ENCODE measurements around the gene ANKRD60. TPM values are rescaled to one million over a fixed set of nuclear protein-coding genes. Genes with fewer than 3 reads are reported as not detected.

The ANKRD60 gene
- total and polyA plus RNA-seq, 2 of the 4 experiments (the other 2 are of a cell fraction): not detected

GRCh38 chr20:58198901-58199355 lies 29.5 kb downstream of the ANKRD60 start:
- CTCF ChIA-PET: no interaction called here
- in situ Hi-C loops (cut with MboI; ENCODE audit: low sequenced_read_pairs): no loop called here

More at GRCh38 chr20:58198901-58199355, 29.5 kb downstream of the ANKRD60 start:
- BruUV-seq (replicated peaks): no TSS peak
- H3K23ac ChIP-seq (ENCODE audit: low read depth, low read length): no peak overlapping the region
- H3K4me1 ChIP-seq (ENCODE audit: control insufficient read depth, insufficient read depth, low read length): no peaks in the 10 kb centered on the region
- H3K56ac ChIP-seq (ENCODE audit: extremely low read depth, insufficient read depth, low read length): no peak overlapping the region
- POLR2A ChIA-PET (ENCODE audit: unreplicated experiment): no interaction called here
- H2AK9ac ChIP-seq (replicated peaks; ENCODE audit: low read depth, low read length, poor library complexity): no peak overlapping the region
- H3K27me3 ChIP-seq (ENCODE audit: control insufficient read depth, insufficient read depth, low read length): peaks cover 14% of the 10 kb centered on the region
- no peak for DNase-seq
- no peaks in the 10 kb centered on the region for H3K36me3 ChIP-seq (ENCODE audit: control insufficient read depth, insufficient read depth, low read length)
- H4K8ac ChIP-seq (ENCODE audit: low read depth in 2 of 2, low read length in 2 of 2): no peak overlapping the region
- H3K14ac ChIP-seq (replicated peaks; ENCODE audit: low read depth, low read length): no peak overlapping the region
- H3K9ac ChIP-seq (ENCODE audit: low read depth, low read length): no peak overlapping the region
- no peak for ATAC-seq (ENCODE audit: low read depth)
- H3K27ac ChIP-seq (ENCODE audit: insufficient read depth, low read length): no peak overlapping the region
- H4K5ac ChIP-seq (ENCODE audit: low read depth, low read length): no peak overlapping the region
- H3K4ac ChIP-seq (ENCODE audit: low read depth, low read length): no peak overlapping the region
- H3K79me1 ChIP-seq (ENCODE audit: low read depth in 1 of 2, low read length in 2 of 2): no peaks in the 10 kb centered on the region
- peaks cover 3% of the 10 kb centered on the region; the same call in 1 of the 2 replicates for H3K9me3 ChIP-seq (ENCODE audit: control insufficient read depth, insufficient read depth, low read length)
- H3K4me2 ChIP-seq (ENCODE audit: low read depth, low read length): no peak overlapping the region
- no peak overlapping the region for H3K4me3 ChIP-seq (ENCODE audit: insufficient read depth, low read depth, low read length)
- H2BK20ac ChIP-seq (ENCODE audit: low read depth, low read length): no peak overlapping the region
- no peaks in the 10 kb centered on the region for H4K20me1 ChIP-seq (ENCODE audit: insufficient read depth, low read length)
- H4K91ac ChIP-seq (ENCODE audit: insufficient read depth, low read depth, low read length): no peak overlapping the region
- no peak overlapping the region for H2BK5ac ChIP-seq (ENCODE audit: low read depth, low read length, poor library complexity, severe bottlenecking)
- intact Hi-C loops (cut with micrococcal nuclease) (no loop called here), dilution Hi-C loops (cut with HindIII; ENCODE audit: low sequenced_read_pairs, unreplicated experiment) (no loop called here)
- H2BK120ac ChIP-seq (ENCODE audit: low read depth, low read length): no peak overlapping the region
- no peaks in the 10 kb centered on the region for H3K9me1 ChIP-seq (ENCODE audit: insufficient read depth, low read length)
- no peak overlapping the region for H2AK5ac ChIP-seq (ENCODE audit: low read depth, low read length)
- no peak overlapping the region for H2AFZ ChIP-seq (replicated peaks; ENCODE audit: low read length, poor library complexity)
- no peak overlapping the region for H2BK15ac ChIP-seq (ENCODE audit: low read depth, low read length)
- no peak for TF ChIP-seq CHD1 (IDR thresholded peaks at IDR 0.05; ENCODE audit: low read depth, low read length)
- TF ChIP-seq SMC3 (IDR thresholded peaks at IDR 0.05; ENCODE audit: low read depth, low read length): no peak
- no peak for TF ChIP-seq MXI1 (IDR thresholded peaks at IDR 0.05; ENCODE audit: borderline replicate concordance, low read depth, low read length)
- no peak for TF ChIP-seq FOS (IDR thresholded peaks at IDR 0.05; ENCODE audit: low read depth, low read length)
- TF ChIP-seq NFE2L2 (IDR thresholded peaks at IDR 0.05; ENCODE audit: low read depth, low read length): no peak
- TF ChIP-seq MAZ (IDR thresholded peaks at IDR 0.05; ENCODE audit: borderline replicate concordance, low read depth, low read length): no peak
- no peak for TF ChIP-seq RFX5 (IDR thresholded peaks at IDR 0.05; ENCODE audit: low read depth, low read length)
- no peak for TF ChIP-seq CTCF (conservative IDR thresholded peaks at IDR 0.05; ENCODE audit: low read depth, low read length)
- TF ChIP-seq RAD21 (IDR thresholded peaks at IDR 0.05; ENCODE audit: low read length): no peak
- TF ChIP-seq USF2 (IDR thresholded peaks at IDR 0.05; ENCODE audit: low read depth, low read length): no peak
- TF ChIP-seq, protein P1, sequence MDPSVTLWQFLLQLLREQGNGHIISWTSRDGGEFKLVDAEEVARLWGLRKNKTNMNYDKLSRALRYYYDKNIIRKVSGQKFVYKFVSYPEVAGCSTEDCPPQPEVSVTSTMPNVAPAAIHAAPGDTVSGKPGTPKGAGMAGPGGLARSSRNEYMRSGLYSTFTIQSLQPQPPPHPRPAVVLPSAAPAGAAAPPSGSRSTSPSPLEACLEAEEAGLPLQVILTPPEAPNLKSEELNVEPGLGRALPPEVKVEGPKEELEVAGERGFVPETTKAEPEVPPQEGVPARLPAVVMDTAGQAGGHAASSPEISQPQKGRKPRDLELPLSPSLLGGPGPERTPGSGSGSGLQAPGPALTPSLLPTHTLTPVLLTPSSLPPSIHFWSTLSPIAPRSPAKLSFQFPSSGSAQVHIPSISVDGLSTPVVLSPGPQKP (IDR thresholded peaks at IDR 0.05; ENCODE audit: borderline replicate concordance, low read depth, low read length): no peak
- TF ChIP-seq POLR2A (IDR thresholded peaks at IDR 0.05; ENCODE audit: low read depth, low read length): no peak
- no peak for TF ChIP-seq CEBPB (IDR thresholded peaks at IDR 0.05; ENCODE audit: low read depth, low read length)
- no peak for TF ChIP-seq MAFK (IDR thresholded peaks at IDR 0.05; ENCODE audit: low read depth, low read length)
- TF ChIP-seq BHLHE40 (IDR thresholded peaks at IDR 0.05; ENCODE audit: low read depth, low read length): no peak
- no peak for TF ChIP-seq RCOR1 (IDR thresholded peaks at IDR 0.05; ENCODE audit: insufficient replicate concordance, low read length)
- WGBS, 2 experiments (ENCODE audit: extremely low coverage in 2 of 2, insufficient read length in 1 of 2): 72% methylated on average over 6 of the region's 9 CpGs; no CpG with 5 or more reads in 1 of the 2 experiments
- H3K18ac ChIP-seq (ENCODE audit: low read depth, low read length): no peak overlapping the region

Measured in IMR-90 (cell line).